ENCODE data around the gene ERICH3. TPM values are rescaled to one million over a fixed set of nuclear protein-coding genes. Genes with fewer than 3 reads are reported as not detected.

Gene ERICH3
- total RNA-seq, 1 donor from 2014 or later = not detected

GRCh38 chr1:74534241-74534640, 139.4 kb downstream of the ERICH3 start:
- TF ChIP-seq, protein P1, sequence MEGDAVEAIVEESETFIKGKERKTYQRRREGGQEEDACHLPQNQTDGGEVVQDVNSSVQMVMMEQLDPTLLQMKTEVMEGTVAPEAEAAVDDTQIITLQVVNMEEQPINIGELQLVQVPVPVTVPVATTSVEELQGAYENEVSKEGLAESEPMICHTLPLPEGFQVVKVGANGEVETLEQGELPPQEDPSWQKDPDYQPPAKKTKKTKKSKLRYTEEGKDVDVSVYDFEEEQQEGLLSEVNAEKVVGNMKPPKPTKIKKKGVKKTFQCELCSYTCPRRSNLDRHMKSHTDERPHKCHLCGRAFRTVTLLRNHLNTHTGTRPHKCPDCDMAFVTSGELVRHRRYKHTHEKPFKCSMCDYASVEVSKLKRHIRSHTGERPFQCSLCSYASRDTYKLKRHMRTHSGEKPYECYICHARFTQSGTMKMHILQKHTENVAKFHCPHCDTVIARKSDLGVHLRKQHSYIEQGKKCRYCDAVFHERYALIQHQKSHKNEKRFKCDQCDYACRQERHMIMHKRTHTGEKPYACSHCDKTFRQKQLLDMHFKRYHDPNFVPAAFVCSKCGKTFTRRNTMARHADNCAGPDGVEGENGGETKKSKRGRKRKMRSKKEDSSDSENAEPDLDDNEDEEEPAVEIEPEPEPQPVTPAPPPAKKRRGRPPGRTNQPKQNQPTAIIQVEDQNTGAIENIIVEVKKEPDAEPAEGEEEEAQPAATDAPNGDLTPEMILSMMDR (IDR thresholded peaks at IDR 0.05; ENCODE audit: insufficient read depth, low read length, poor library complexity, severe bottlenecking) = no peak
- Histone ChIP-seq H3K36me3 (ENCODE audit: control insufficient read depth, insufficient read depth, low read length) (no peaks in the 10 kb centered on the region), H3K27me3 (ENCODE audit: control insufficient read depth, insufficient read depth, low read length) (no peaks in the 10 kb centered on the region), H3K4me3 (ENCODE audit: low read depth, low read length) (no peak overlapping the region)
- no peak for DNase-seq (ENCODE audit: low read depth)

- no peak for DNase-seq (ENCODE audit: low read depth)
- Histone ChIP-seq H3K27me3 (ENCODE audit: control insufficient read depth, insufficient read depth, low read length) (no peaks in the 10 kb centered on the region), H3K36me3 (ENCODE audit: control insufficient read depth, insufficient read depth, low read length) (no peaks in the 10 kb centered on the region), H3K4me3 (ENCODE audit: low read depth, low read length) (no peak overlapping the region)
- TF ChIP-seq, protein P1 (IDR thresholded peaks at IDR 0.05; ENCODE audit: insufficient read depth, low read length, poor library complexity, severe bottlenecking) = no peak
Measured at GRCh38 chr1:74531796-74532195, 141.8 kb downstream of the ERICH3 start.

- TF ChIP-seq, protein P1 (IDR thresholded peaks at IDR 0.05; ENCODE audit: insufficient read depth, low read length, poor library complexity, severe bottlenecking) = no peak
- Histone ChIP-seq H3K36me3 (ENCODE audit: control insufficient read depth, insufficient read depth, low read length) (no peaks in the 10 kb centered on the region), H3K4me3 (ENCODE audit: low read depth, low read length) (no peak overlapping the region), H3K27me3 (ENCODE audit: control insufficient read depth, insufficient read depth, low read length) (no peaks in the 10 kb centered on the region)
- no peak for DNase-seq (ENCODE audit: low read depth)
Measured at GRCh38 chr1:74530892-74531291, 142.7 kb downstream of the ERICH3 start.

GRCh38 chr1:74528123-74528522, 145.5 kb downstream of the ERICH3 start:
- TF ChIP-seq, protein P1 (IDR thresholded peaks at IDR 0.05; ENCODE audit: insufficient read depth, low read length, poor library complexity, severe bottlenecking) = no peak
- no peaks in the 10 kb centered on the region for H3K36me3 ChIP-seq (ENCODE audit: control insufficient read depth, insufficient read depth, low read length)
- no peak overlapping the region for H3K4me3 ChIP-seq (ENCODE audit: low read depth, low read length)
- H3K27me3 ChIP-seq (ENCODE audit: control insufficient read depth, insufficient read depth, low read length) = no peaks in the 10 kb centered on the region
- no peak for DNase-seq (ENCODE audit: low read depth)

- TF ChIP-seq, protein P1 (IDR thresholded peaks at IDR 0.05; ENCODE audit: insufficient read depth, low read length, poor library complexity, severe bottlenecking) = no peak
- DNase-seq (ENCODE audit: low read depth) = no peak
- Histone ChIP-seq H3K4me3 (ENCODE audit: low read depth, low read length) (no peak overlapping the region), H3K27me3 (ENCODE audit: control insufficient read depth, insufficient read depth, low read length) (no peaks in the 10 kb centered on the region), H3K36me3 (ENCODE audit: control insufficient read depth, insufficient read depth, low read length) (no peaks in the 10 kb centered on the region)
Measured at GRCh38 chr1:74526708-74527107, 146.9 kb downstream of the ERICH3 start.

GRCh38 chr1:74523873-74524480, 149.6 kb downstream of the ERICH3 start:
- H3K36me3 ChIP-seq (ENCODE audit: control insufficient read depth, insufficient read depth, low read length) = no peaks in the 10 kb centered on the region
- no peaks in the 10 kb centered on the region for H3K27me3 ChIP-seq (ENCODE audit: control insufficient read depth, insufficient read depth, low read length)
- TF ChIP-seq, protein P1 (IDR thresholded peaks at IDR 0.05; ENCODE audit: insufficient read depth, low read length, poor library complexity, severe bottlenecking) = no peak
- no peak overlapping the region for H3K4me3 ChIP-seq (ENCODE audit: low read depth, low read length)
- DNase-seq (ENCODE audit: low read depth) = no peak
